Tibial artery (tissue), 4 donors: ENCODE results near the gene MGAT4C.

ENCODE experiments used
- DNase-seq, 2 donors: peaks; one replicate each; pipeline ENCODE4 v3.0.0-alpha.2; 2019
- H3K27ac ChIP-seq, 2 donors: fragments of 200-600 bp; sonication (generic) in 1 of 2; 1 replicate in 1 of 2; 2 replicates in 1 of 2; pipeline ENCODE4 v1.5.1; 2018 to 2019; ENCODE audit warnings: mild to moderate bottlenecking in 1 of 2
- H3K27me3 ChIP-seq, 2 donors: fragments of 200-600 bp; sonication (generic) in 1 of 2; one replicate each; pipeline versions ENCODE4 v1.5.1 to v1.6.0; 2016 to 2019
- H3K36me3 ChIP-seq, 3 donors: fragments of 200-600 bp; sonication (generic) in 2 of 3; one replicate each; pipeline ENCODE4 v1.5.1; 2016 to 2019; ENCODE audit warnings: mild to moderate bottlenecking in 2 of 3
- H3K4me1 ChIP-seq, 4 donors: fragments of 200-600 bp; sonication (generic) in 2 of 4; 1 replicate in 3 of 4; 2 replicates in 1 of 4; pipeline ENCODE4 v1.5.1; 2016 to 2019
- H3K4me3 ChIP-seq, 2 donors: fragments of 200-600 bp; sonication (generic) in 1 of 2; 1 replicate in 1 of 2; 2 replicates in 1 of 2; pipeline ENCODE4 v1.5.1; 2018 to 2019; ENCODE audit warnings: mild to moderate bottlenecking in 2 of 2
- H3K9me3 ChIP-seq, 3 donors: fragments of 200-600 bp; sonication (generic) in 1 of 3; one replicate each; pipeline ENCODE4 v1.5.1; 2016 to 2019
- CTCF ChIP-seq, 2 experiments: fragments of 200-600 bp in 1 of 2; fragments of 450-650 bp in 1 of 2; IDR thresholded peaks; one replicate each; pipeline ENCODE4 v1.5.1; 2017 to 2019; ENCODE audit warnings: antibody characterized with exemption in 2 of 2, mild to moderate bottlenecking in 1 of 2, moderate library complexity in 1 of 2
- intact Hi-C: fragments of 100-400 bp; cut with DNase I; formaldehyde crosslinking; loops from one replicate; pipeline ENCODE4 v1.15.0; 2023; ENCODE audit warnings: low total_unique reads

Gene MGAT4C

DNA sequence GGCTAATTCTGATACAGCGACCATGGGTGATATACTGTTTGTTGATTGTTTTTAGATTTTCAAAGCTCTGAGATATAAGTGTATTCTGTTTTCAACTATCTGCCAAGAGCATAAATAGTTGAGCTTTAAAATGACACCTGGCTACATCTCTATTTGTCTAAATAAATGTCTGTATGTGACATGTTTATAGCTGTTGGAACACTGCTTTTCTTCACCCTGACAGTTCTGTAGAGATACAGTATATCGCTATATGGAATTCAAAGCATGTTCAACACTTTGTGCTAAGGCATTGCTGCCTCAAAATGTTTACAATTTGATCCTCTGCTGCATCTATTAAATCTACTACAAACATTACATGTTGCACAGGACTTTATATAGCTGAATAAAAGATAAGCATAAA, 27.4 kb upstream of the MGAT4C start:
- no peak for TF ChIP-seq CTCF (IDR thresholded peaks at IDR 0.05)

GRCh38 chr12:86275356-86275755, 19.2 kb upstream of the MGAT4C start:
- Histone ChIP-seq H3K9me3 (no peaks in the 10 kb centered on the region), H3K27ac (no peak overlapping the region), H3K27me3 (no peaks in the 10 kb centered on the region), H3K36me3 (no peaks in the 10 kb centered on the region), H3K4me1 (no peaks in the 10 kb centered on the region), H3K4me3 (no peak overlapping the region)
- no peak for TF ChIP-seq CTCF (IDR thresholded peaks at IDR 0.05)
- DNase-seq: no peak
- intact Hi-C loops: no loop called here

More for the DNA sequence above, 27.4 kb upstream of the MGAT4C start:
- no peak overlapping the region for H3K27ac ChIP-seq
- H3K36me3 ChIP-seq: no peaks in the 10 kb centered on the region
- no peaks in the 10 kb centered on the region for H3K9me3 ChIP-seq
- DNase-seq: no peak
- H3K4me3 ChIP-seq: no peak overlapping the region
- intact Hi-C loops: no loop called here
- H3K27me3 ChIP-seq: no peaks in the 10 kb centered on the region
- H3K4me1 ChIP-seq: no peaks in the 10 kb centered on the region

DNA sequence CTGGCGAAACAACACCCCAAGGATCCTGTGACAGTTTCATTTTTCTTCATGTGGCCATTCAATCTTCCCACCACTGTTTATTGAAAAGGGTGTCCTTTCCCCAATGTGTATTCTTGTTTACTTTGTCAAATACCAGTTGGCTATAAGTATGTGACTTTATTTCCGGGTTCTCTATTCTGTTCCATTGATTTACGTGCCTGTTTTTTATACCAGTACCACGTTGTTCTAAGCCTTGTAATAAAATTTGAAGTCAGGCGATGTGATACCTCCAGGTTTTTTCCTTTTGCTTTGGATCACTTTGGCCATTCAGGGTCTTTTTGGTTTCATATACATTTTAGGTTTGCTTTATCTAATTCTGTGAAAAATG, 9.1 kb upstream of the MGAT4C start:
- peak overlapping the region; percentile 28 to 39 for H3K4me3 ChIP-seq

DNA sequence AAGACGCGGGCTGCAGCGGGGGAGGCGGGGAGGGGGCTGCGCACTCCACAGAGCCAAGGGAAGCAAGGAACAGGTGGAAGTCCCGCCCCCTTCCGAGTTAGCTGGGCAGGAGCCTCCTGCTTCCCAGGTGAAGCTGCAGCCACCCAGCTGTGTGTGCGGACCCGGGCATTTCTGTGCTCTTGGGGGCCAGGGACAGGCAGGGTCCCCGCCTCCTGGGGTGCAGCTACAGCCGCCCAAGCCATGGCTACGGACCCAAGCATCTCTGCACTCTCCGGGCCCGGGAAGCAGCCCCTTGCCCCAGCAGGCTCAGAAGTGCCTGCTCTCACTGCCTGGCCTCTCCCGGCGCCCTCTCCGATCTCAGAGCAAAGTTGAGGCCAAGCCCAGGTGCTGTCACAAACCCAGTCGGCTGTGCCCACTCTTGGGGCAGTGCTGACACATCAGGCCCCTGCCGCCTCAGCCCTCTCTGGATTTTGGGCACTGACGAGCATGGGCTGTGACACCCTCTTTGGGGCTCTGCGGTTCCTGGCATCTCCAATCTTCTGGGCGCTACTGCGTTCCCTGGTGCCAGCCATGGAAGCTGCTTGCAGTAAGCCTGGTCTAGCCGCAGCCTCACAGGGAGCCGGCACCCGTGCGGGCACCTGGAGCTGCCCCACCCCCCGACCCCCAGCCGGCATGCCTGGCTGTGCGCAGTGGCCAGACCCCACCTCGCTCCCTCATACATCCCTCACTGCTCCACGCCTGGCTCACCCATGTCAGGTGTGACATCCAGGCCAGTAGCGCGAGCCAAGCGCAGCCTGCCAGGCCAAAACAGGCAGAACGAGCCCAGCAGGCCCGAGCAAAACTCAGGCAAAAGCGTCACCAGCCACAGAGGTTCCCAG, 8.5 kb upstream of the MGAT4C start:
- TF ChIP-seq CTCF (IDR thresholded peaks at IDR 0.05): no peak
- Histone ChIP-seq H3K27ac (no peak overlapping the region), H3K4me1 (peaks cover 0 to 10% (median 8%) of the 10 kb centered on the region in 4 donors), H3K9me3 (no peaks in the 10 kb centered on the region), H3K36me3 (no peaks in the 10 kb centered on the region), H3K4me3 (peak overlapping the region; percentile 28 to 39), H3K27me3 (no peaks in the 10 kb centered on the region)
- intact Hi-C loops: no loop called here
- no peak for DNase-seq

More for the DNA sequence above, 9.1 kb upstream of the MGAT4C start:
- Histone ChIP-seq H3K36me3 (no peaks in the 10 kb centered on the region), H3K4me1 (peaks cover 0 to 10% (median 8%) of the 10 kb centered on the region in 4 donors), H3K27me3 (no peaks in the 10 kb centered on the region), H3K9me3 (no peaks in the 10 kb centered on the region), H3K27ac (no peak overlapping the region)
- intact Hi-C loops: no loop called here
- TF ChIP-seq CTCF (IDR thresholded peaks at IDR 0.05): no peak
- no peak for DNase-seq

DNA sequence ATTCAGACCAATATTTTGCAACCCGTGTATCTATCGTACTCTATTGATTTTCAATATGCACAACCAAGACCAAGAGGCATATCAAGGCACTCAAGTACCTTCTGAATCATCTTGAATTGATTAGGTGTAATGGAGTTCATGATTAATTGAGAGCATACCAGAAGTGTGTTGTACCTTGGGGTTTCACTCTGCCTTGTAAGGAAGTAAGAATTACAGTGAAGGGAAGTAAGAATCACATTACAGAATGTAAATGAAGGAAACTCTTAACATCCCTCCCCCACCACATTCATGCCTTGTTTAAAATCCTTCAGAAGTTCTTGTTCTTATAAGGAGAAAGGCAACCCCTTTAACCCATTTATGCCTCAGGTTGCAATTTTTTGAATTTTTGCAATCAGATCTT, 5.4 kb upstream of the MGAT4C start:
- Histone ChIP-seq H3K27ac (no peak overlapping the region), H3K4me3 (no peak overlapping the region), H3K27me3 (no peaks in the 10 kb centered on the region), H3K4me1 (peaks cover 0 to 10% (median 8%) of the 10 kb centered on the region in 4 donors), H3K36me3 (no peaks in the 10 kb centered on the region), H3K9me3 (no peaks in the 10 kb centered on the region)
- no peak for DNase-seq
- TF ChIP-seq CTCF (IDR thresholded peaks at IDR 0.05): no peak
- intact Hi-C loops: no loop called here
